Measurements from ENCODE around the gene WDR76.

DNA sequence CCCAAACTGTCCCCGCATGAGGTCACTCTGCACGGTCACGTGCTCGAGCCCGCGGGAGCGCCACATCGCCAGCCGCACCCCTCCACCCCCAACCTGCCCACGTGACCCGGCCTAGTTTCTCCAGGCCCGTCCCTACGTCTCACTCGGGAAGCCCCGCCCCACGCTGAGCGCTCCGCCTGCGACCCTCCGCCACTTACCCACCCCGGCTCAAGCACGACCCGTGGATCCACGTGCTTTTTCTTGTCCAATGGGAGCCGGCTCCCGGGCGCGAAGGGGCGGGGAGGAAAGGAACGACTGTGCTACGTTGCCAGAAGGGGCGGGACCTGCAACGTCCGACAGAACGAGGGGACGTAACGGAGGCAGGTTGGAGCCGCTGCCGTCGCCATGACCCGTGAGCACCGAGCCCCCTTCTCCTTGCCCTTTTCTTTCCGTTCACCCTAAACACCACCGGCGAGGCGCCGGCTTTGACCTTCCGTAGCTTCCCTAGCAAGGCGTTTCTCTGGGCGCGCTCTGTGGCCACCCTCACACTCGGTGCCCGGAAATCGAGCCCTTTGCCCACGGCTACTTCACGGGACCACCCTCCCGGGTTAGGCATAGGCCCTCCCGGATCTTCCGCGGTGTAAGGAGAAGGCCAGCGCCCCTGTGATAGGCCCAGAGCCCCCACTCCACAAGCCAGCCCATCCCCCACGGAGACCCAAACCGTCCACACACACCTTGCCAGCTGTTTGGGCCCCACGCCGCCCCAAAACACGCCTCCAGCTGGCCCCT, 34.6 kb upstream of the WDR76 start, which contains the start of gene SERF2:
- TF ChIP-seq ZNF274 (IDR thresholded peaks at IDR 0.05; ENCODE audit: low read depth, low read length) (no peak), SUZ12 (IDR thresholded peaks at IDR 0.05; ENCODE audit: extremely low read depth, insufficient read depth, insufficient read length) (no peak), YY1 (IDR thresholded peaks at IDR 0.05; ENCODE audit: insufficient read depth, insufficient read length) (no peak)
